ENCODE data around the gene PCSK7. TPM values are rescaled to one million over a fixed set of nuclear protein-coding genes. Genes with fewer than 3 reads are reported as not detected.
A peak's percentile ranks its signal among the peaks of the same experiment; 100 is the strongest.

Gene PCSK7
- polyA plus RNA-seq, 1 donor (not counting 4 experiments of a cell fraction or from before 2014, with no cell fraction given), result 32.9 TPM

DNA sequence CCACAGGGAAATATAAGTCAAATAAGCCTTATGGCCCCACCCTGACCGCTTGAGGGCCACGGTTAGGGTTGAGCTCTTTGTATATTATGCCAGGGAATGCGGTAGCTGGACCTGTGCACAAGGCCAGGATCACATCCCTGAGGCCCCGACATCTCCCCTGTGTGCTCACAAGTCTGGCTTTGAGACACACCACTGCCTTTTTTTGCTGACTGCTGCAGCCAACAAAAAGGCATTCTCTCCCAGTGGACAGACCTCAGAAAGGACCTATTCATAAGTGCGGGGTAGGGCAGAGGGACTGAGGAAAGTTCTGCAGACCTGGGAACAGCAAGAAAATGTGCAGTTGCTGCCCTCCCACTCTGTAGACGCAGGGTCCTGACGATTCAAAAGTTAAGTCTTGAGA lies 56.8 kb downstream of the PCSK7 start:
- no peak overlapping the region for H3K4me3 ChIP-seq (ENCODE audit: control insufficient read depth in 2 of 3, extremely low read depth in 1 of 3, insufficient read depth in 2 of 3, low read depth in 1 of 3, low read length in 3 of 3)
- H3K9ac ChIP-seq (ENCODE audit: control insufficient read depth, extremely low read depth, insufficient read depth, low read length), result no peak overlapping the region
- H4K20me1 ChIP-seq (ENCODE audit: control insufficient read depth, extremely low read depth, insufficient read depth, low read length), result no peaks in the 10 kb centered on the region
- no peak for FAIRE-seq
- no peak overlapping the region for H3K4me2 ChIP-seq (ENCODE audit: control insufficient read depth, extremely low read depth, insufficient read depth, low read depth, low read length)
- DNase-seq (ENCODE audit: low read depth, low spot score), result no peak
- no peaks in the 10 kb centered on the region for H3K9me1 ChIP-seq (ENCODE audit: control insufficient read depth, extremely low read depth, insufficient read depth, low read length)
- peak overlapping the region; percentile 17 for H3K27ac ChIP-seq (ENCODE audit: control insufficient read depth, insufficient read depth, low read length)
- peaks cover 23% of the 10 kb centered on the region for H3K4me1 ChIP-seq (ENCODE audit: control insufficient read depth, extremely low read depth, insufficient read depth, low read length)
- TF ChIP-seq EZH2 (IDR thresholded peaks at IDR 0.05; ENCODE audit: low read length), result no peak
- TF ChIP-seq, protein P1, sequence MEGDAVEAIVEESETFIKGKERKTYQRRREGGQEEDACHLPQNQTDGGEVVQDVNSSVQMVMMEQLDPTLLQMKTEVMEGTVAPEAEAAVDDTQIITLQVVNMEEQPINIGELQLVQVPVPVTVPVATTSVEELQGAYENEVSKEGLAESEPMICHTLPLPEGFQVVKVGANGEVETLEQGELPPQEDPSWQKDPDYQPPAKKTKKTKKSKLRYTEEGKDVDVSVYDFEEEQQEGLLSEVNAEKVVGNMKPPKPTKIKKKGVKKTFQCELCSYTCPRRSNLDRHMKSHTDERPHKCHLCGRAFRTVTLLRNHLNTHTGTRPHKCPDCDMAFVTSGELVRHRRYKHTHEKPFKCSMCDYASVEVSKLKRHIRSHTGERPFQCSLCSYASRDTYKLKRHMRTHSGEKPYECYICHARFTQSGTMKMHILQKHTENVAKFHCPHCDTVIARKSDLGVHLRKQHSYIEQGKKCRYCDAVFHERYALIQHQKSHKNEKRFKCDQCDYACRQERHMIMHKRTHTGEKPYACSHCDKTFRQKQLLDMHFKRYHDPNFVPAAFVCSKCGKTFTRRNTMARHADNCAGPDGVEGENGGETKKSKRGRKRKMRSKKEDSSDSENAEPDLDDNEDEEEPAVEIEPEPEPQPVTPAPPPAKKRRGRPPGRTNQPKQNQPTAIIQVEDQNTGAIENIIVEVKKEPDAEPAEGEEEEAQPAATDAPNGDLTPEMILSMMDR (optimal IDR thresholded peaks at IDR 0.05 in 1 of 3, IDR thresholded peaks at IDR 0.05 in 1 of 3, conservative IDR thresholded peaks at IDR 0.05 in 1 of 3; ENCODE audit: extremely low read depth in 1 of 3, insufficient read depth in 2 of 3, low read length in 3 of 3), result no peak
- H3K36me3 ChIP-seq (ENCODE audit: control insufficient read depth in 2 of 2, extremely low read depth in 1 of 2, insufficient read depth in 2 of 2, low read length in 2 of 2), result peaks cover 2 to 4% of the 10 kb centered on the region in 2 experiments
- no peaks in the 10 kb centered on the region for H3K79me2 ChIP-seq (ENCODE audit: control insufficient read depth, insufficient read depth, low read length)
- H3K27me3 ChIP-seq (ENCODE audit: control insufficient read depth, extremely low read depth, insufficient read depth, low read length), result no peaks in the 10 kb centered on the region
- no peaks in the 10 kb centered on the region for H3K9me3 ChIP-seq (ENCODE audit: control insufficient read depth, low read depth, low read length)
- dilution Hi-C loops (cut with MboI; ENCODE audit: extremely low pct_ligation_motif_present, low sequenced_read_pairs), result no loop called here
- no peak overlapping the region for H2AFZ ChIP-seq (ENCODE audit: control insufficient read depth, low read length)

DNA sequence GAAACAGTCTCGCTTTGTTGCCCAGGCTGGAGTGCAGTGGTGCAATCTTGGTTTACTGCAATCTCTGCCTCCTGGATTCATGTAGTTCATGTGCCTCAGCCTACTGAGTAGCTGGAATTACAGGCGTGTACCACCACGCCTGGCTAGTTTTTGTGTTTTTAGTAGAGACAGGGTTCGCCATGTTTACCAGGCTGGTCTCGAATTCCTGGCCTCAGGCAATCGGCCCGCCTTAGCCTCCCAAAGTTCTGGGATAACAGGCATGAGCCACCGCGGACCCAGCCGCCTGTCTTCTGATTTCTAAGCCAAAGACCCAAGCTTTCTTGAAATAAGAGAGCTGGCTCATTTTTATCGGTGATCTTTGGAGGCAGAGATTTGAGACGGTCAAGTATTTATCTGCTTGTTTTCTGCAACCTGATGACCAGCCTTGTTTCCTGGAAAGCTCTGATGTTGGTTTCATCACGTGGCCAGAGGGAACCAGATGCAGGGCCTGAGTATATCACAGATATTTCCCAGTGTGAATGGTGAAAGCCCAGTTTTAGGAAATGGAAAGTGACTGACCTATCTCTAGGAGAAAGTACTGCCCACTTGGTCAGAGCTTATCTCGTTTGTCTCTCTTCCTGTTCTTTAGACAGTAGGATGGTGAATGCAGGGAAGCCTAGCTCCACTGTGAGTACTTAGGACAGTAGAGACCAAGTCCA lies 59.0 kb downstream of the PCSK7 start:
- peaks cover 7% of the 10 kb centered on the region for H3K4me1 ChIP-seq (ENCODE audit: control insufficient read depth, extremely low read depth, insufficient read depth, low read length)
- H2AFZ ChIP-seq (ENCODE audit: control insufficient read depth, low read length), result no peak overlapping the region
- H3K4me3 ChIP-seq (ENCODE audit: control insufficient read depth in 2 of 3, extremely low read depth in 1 of 3, insufficient read depth in 2 of 3, low read depth in 1 of 3, low read length in 3 of 3), result no peak overlapping the region
- no peaks in the 10 kb centered on the region for H3K9me3 ChIP-seq (ENCODE audit: control insufficient read depth, low read depth, low read length)
- DNase-seq (ENCODE audit: low read depth, low spot score) (no peak), FAIRE-seq (no peak)
- H4K20me1 ChIP-seq (ENCODE audit: control insufficient read depth, extremely low read depth, insufficient read depth, low read length), result no peaks in the 10 kb centered on the region
- TF ChIP-seq, protein P1 (optimal IDR thresholded peaks at IDR 0.05 in 1 of 3, IDR thresholded peaks at IDR 0.05 in 1 of 3, conservative IDR thresholded peaks at IDR 0.05 in 1 of 3; ENCODE audit: extremely low read depth in 1 of 3, insufficient read depth in 2 of 3, low read length in 3 of 3), result no peak
- no peak for TF ChIP-seq EZH2 (IDR thresholded peaks at IDR 0.05; ENCODE audit: low read length)
- no peak overlapping the region for H3K4me2 ChIP-seq (ENCODE audit: control insufficient read depth, extremely low read depth, insufficient read depth, low read depth, low read length)
- H3K79me2 ChIP-seq (ENCODE audit: control insufficient read depth, insufficient read depth, low read length), result no peaks in the 10 kb centered on the region
- no peaks in the 10 kb centered on the region for H3K27me3 ChIP-seq (ENCODE audit: control insufficient read depth, extremely low read depth, insufficient read depth, low read length)
- H3K9ac ChIP-seq (ENCODE audit: control insufficient read depth, extremely low read depth, insufficient read depth, low read length), result no peak overlapping the region
- dilution Hi-C loops (cut with MboI; ENCODE audit: extremely low pct_ligation_motif_present, low sequenced_read_pairs), result no loop called here
- peak overlapping the region; percentile 23 for H3K27ac ChIP-seq (ENCODE audit: control insufficient read depth, insufficient read depth, low read length)
- H3K36me3 ChIP-seq (ENCODE audit: control insufficient read depth in 2 of 2, extremely low read depth in 1 of 2, insufficient read depth in 2 of 2, low read length in 2 of 2), result peaks cover 4 to 15% of the 10 kb centered on the region in 2 experiments
- H3K9me1 ChIP-seq (ENCODE audit: control insufficient read depth, extremely low read depth, insufficient read depth, low read length), result no peaks in the 10 kb centered on the region

All from keratinocyte (primary cell).